GM19023 (cell line): Measurements from ENCODE around the gene HPGDS.
"Not testable (repeated sequence)": the region's sequence is repeated elsewhere in the genome, so short reads cannot be mapped to it uniquely, and the experiment has no call there.

Experiments
- ATAC-seq: cut with Tn5 transposase; IDR thresholded peaks from one replicate; pipeline ENCODE4 v1.9.1; 2021; ENCODE audit warnings: mild to moderate bottlenecking, moderate library complexity; ENCODE audit not compliant: unreplicated experiment

The HPGDS gene

GRCh38 chr4:94332983-94333590 lies 9.5 kb downstream of the HPGDS start:
- ATAC-seq = no peak

GRCh38 chr4:94329933-94330332 lies 12.7 kb downstream of the HPGDS start:
- ATAC-seq = no peak

- ATAC-seq = no peak
These were observed 16.8 kb downstream of the HPGDS start for GRCh38 chr4:94325835-94326234.

- not testable (repeated sequence) for ATAC-seq
These were observed 22.7 kb downstream of the HPGDS start for GRCh38 chr4:94319927-94320326.

GRCh38 chr4:94307231-94307871 lies 35.3 kb downstream of the HPGDS start:
- no peak for ATAC-seq

GRCh38 chr4:94306713-94307112 lies 35.9 kb downstream of the HPGDS start:
- no peak for ATAC-seq

- ATAC-seq = no peak
These were observed 37.0 kb downstream of the HPGDS start for GRCh38 chr4:94305466-94306225.

DNA sequence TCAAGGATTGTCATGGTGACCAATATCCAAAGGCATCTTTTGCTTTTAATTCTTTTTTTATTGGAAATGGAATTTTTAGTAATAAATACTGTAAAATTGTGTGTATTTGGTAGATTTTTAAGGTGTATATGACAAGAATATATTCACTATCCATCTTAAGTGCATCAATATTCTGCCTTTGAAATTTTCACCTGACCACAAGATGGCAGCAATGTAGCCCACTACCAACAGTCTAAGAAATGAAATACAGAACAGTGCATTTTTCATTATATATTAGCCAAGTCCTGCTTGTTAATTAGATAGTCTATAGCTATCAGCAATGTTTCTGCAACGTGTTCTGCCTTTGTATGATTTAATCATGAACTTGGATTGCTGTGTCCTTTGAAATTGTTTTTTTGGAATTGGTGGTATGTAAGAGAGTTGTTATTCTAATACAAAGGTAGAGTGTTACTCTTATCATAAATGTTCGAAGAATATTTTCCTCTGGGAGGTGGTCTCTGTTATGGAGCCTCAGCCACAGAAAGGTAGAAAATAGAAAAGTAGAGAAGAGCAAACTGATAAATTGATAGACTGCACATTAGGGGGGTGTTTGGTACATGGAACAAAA lies 38.2 kb downstream of the HPGDS start:
- ATAC-seq = no peak

DNA sequence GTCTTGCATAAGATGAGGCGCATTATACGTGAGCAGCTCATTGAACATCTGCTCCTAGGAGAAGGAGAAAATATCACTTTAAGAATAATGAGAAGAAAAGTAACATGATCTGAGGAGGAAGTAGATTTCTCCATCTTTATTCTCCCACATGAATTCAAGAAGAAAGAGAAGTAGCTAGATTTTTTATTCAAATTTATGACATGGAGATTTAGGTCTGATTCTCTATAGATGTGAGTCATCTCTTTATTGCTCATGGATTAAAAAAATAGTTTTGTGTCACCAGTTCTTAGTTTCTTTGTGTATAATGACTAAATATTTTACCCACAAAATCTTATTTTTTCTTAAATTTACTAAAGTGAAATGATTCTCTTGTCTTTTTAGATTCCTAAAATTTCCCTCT lies 40.4 kb downstream of the HPGDS start:
- no peak for ATAC-seq

DNA sequence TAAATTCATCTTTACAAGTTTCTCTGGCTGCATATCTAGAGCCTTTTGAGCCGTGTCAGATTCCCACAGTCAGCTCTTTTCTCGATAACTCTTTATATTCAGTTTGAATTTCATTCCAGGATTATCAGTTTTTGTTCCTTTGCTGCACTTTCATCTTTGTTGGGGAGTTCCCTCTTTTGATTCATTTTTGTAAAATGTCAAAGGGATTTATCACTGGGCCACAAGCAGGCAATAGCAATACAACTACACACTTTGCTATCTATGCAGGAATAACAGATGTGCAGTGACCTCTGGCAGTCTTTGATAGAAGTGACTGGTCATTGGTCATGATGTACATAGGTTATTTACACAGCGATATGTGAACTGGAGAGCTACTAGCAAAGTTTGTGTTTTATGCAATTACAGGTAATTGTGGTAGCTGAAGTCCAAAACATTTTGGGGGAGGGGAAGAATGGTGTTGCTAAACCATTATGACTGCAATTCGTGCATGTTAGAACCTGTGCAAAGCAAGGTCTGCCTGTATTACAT lies 43.8 kb downstream of the HPGDS start:
- ATAC-seq = no peak

DNA sequence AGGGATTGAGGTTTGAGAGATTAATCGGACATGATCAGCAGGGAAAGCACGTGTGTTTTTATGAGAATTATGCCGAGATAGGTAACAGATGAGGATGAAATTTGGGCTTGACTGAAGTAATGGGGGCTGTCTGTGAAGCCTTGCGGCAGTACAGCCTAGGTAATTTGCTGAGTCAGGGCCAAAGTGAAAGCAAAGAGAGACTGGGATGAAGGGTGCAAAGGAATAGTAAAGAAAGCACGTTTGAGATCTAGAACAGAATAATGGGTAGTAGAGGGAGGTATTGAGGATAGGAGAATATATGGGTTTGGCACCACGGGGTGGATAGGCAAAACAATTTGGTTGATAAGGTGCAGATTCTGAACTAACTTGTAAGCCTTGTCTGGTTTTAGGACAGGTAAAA lies 47.2 kb downstream of the HPGDS start:
- ATAC-seq = not testable (repeated sequence)

DNA sequence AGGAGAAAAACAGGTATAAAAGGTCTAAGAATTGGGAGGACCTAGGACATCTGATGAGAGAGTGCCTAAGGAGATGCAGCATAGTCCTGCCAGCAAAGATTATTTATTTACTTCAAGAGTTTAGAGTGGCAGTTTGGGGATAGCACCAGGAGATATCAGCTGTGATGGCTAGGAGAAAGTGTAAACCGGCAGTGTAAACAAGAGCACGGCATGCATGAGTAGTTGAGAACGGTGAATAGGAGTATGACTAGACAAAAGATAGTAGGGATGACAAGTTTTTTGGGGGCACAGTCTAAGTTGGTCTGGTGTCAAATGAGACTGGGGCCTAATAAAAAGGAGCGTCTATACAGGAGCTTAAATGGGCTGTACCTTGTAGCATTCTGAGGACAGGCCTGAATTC lies 48.7 kb downstream of the HPGDS start:
- ATAC-seq = not testable (repeated sequence)

- no peak for ATAC-seq
These were observed 52.4 kb downstream of the HPGDS start for GRCh38 chr4:94290245-94290644.

- no peak for ATAC-seq
These were observed 57.0 kb downstream of the HPGDS start for GRCh38 chr4:94285666-94286065.

GRCh38 chr4:94284889-94285288 lies 57.7 kb downstream of the HPGDS start:
- ATAC-seq = no peak

GRCh38 chr4:94278781-94279180 lies 63.9 kb downstream of the HPGDS start:
- no peak for ATAC-seq

GRCh38 chr4:94277534-94277933 lies 65.1 kb downstream of the HPGDS start:
- ATAC-seq = no peak

GRCh38 chr4:94276204-94276603 lies 66.4 kb downstream of the HPGDS start:
- ATAC-seq = no peak

DNA sequence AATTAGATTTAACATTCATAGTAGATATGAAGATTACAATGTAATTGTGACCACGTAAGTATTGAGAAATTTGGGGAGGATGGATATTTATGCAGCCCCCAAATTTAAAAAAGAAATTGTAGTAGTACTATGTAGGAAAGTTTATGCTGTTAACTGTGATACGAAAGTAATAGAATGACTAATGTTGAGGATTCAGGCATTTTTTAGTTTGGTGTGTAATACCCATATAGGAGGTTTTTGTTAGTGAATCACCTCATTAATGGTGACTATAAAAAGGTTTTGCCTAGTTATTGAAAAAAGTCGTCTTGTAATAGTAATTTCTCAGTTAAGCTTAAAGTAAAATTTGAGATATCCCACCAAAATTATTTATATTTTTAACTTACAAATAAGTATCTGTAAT lies 67.7 kb downstream of the HPGDS start:
- no peak for ATAC-seq

- no peak for ATAC-seq
These were observed 71.4 kb downstream of the HPGDS start for GRCh38 chr4:94271248-94271647.

GRCh38 chr4:94267037-94267436 lies 75.6 kb downstream of the HPGDS start:
- no peak for ATAC-seq
